Measurements from ENCODE around the gene CHD6.

CHD6 gene

GRCh38 chr20:41508335-41508734 is 109.8 kb downstream of the CHD6 start:
- no peak for ATAC-seq
- TF ChIP-seq, protein P1, sequence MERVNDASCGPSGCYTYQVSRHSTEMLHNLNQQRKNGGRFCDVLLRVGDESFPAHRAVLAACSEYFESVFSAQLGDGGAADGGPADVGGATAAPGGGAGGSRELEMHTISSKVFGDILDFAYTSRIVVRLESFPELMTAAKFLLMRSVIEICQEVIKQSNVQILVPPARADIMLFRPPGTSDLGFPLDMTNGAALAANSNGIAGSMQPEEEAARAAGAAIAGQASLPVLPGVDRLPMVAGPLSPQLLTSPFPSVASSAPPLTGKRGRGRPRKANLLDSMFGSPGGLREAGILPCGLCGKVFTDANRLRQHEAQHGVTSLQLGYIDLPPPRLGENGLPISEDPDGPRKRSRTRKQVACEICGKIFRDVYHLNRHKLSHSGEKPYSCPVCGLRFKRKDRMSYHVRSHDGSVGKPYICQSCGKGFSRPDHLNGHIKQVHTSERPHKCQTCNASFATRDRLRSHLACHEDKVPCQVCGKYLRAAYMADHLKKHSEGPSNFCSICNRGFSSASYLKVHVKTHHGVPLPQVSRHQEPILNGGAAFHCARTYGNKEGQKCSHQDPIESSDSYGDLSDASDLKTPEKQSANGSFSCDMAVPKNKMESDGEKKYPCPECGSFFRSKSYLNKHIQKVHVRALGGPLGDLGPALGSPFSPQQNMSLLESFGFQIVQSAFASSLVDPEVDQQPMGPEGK (CRISPR knock-in tag; IDR thresholded peaks at IDR 0.05; ENCODE audit: borderline replicate concordance), result no peak
- TF ChIP-seq RARB (CRISPR knock-in tag; IDR thresholded peaks at IDR 0.05), result no peak
- TF ChIP-seq SNAI2 (CRISPR knock-in tag; IDR thresholded peaks at IDR 0.05), result no peak
- TF ChIP-seq, protein P2, sequence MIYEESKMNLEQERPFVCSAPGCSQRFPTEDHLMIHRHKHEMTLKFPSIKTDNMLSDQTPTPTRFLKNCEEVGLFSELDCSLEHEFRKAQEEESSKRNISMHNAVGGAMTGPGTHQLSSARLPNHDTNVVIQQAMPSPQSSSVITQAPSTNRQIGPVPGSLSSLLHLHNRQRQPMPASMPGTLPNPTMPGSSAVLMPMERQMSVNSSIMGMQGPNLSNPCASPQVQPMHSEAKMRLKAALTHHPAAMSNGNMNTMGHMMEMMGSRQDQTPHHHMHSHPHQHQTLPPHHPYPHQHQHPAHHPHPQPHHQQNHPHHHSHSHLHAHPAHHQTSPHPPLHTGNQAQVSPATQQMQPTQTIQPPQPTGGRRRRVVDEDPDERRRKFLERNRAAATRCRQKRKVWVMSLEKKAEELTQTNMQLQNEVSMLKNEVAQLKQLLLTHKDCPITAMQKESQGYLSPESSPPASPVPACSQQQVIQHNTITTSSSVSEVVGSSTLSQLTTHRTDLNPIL (CRISPR knock-in tag; IDR thresholded peaks at IDR 0.05; ENCODE audit: low read depth), result no peak
- no peak for TF ChIP-seq ZNF565 (CRISPR knock-in tag; conservative IDR thresholded peaks at IDR 0.05; ENCODE audit: low read depth)
- TF ChIP-seq ZFP30 (CRISPR knock-in tag; IDR thresholded peaks at IDR 0.05), result no peak
- TF ChIP-seq GLIS3 (CRISPR knock-in tag; IDR thresholded peaks at IDR 0.05), result no peak
- no peak for TF ChIP-seq PPARA (CRISPR knock-in tag; IDR thresholded peaks at IDR 0.05; ENCODE audit: borderline replicate concordance)
- TF ChIP-seq ZC3H10 (CRISPR knock-in tag; IDR thresholded peaks at IDR 0.05), result no peak

DNA sequence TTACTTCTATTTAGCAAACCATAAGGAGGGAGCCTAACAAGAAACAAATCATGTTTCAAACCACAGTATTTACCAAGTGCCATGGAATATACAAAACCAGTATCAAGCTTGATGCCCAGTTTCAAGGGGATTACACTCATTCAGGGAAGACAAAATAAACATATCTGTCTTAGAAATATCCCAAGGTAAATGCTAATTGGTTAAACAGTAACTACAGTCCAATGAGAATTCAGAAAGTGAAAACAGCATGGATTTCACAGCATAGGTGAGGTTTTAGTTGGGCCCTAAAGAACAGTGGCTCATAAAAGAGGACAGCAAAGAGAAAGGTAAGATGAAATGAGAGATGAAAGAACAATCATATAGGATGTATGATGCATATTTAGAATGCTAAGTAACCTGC is 110.3 kb downstream of the CHD6 start:
- no peak for ATAC-seq

More for the DNA sequence above, 110.3 kb downstream of the CHD6 start:
- no peak for TF ChIP-seq BACH2 (CRISPR knock-in tag; IDR thresholded peaks at IDR 0.05; ENCODE audit: borderline replicate concordance)
- TF ChIP-seq, protein P3, sequence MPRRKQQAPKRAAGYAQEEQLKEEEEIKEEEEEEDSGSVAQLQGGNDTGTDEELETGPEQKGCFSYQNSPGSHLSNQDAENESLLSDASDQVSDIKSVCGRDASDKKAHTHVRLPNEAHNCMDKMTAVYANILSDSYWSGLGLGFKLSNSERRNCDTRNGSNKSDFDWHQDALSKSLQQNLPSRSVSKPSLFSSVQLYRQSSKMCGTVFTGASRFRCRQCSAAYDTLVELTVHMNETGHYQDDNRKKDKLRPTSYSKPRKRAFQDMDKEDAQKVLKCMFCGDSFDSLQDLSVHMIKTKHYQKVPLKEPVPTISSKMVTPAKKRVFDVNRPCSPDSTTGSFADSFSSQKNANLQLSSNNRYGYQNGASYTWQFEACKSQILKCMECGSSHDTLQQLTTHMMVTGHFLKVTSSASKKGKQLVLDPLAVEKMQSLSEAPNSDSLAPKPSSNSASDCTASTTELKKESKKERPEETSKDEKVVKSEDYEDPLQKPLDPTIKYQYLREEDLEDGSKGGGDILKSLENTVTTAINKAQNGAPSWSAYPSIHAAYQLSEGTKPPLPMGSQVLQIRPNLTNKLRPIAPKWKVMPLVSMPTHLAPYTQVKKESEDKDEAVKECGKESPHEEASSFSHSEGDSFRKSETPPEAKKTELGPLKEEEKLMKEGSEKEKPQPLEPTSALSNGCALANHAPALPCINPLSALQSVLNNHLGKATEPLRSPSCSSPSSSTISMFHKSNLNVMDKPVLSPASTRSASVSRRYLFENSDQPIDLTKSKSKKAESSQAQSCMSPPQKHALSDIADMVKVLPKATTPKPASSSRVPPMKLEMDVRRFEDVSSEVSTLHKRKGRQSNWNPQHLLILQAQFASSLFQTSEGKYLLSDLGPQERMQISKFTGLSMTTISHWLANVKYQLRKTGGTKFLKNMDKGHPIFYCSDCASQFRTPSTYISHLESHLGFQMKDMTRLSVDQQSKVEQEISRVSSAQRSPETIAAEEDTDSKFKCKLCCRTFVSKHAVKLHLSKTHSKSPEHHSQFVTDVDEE (CRISPR knock-in tag; IDR thresholded peaks at IDR 0.05), result no peak
- TF ChIP-seq, protein P1 (CRISPR knock-in tag; IDR thresholded peaks at IDR 0.05; ENCODE audit: borderline replicate concordance), result no peak
- TF ChIP-seq ISL1 (CRISPR knock-in tag; IDR thresholded peaks at IDR 0.05), result no peak
- no peak for TF ChIP-seq ARNTL (CRISPR knock-in tag; IDR thresholded peaks at IDR 0.05; ENCODE audit: borderline replicate concordance, low read depth)
- no peak for TF ChIP-seq CSRNP3 (CRISPR knock-in tag; IDR thresholded peaks at IDR 0.05)
- no peak for TF ChIP-seq ZNF565 (CRISPR knock-in tag; conservative IDR thresholded peaks at IDR 0.05; ENCODE audit: low read depth)
- TF ChIP-seq, protein P4, sequence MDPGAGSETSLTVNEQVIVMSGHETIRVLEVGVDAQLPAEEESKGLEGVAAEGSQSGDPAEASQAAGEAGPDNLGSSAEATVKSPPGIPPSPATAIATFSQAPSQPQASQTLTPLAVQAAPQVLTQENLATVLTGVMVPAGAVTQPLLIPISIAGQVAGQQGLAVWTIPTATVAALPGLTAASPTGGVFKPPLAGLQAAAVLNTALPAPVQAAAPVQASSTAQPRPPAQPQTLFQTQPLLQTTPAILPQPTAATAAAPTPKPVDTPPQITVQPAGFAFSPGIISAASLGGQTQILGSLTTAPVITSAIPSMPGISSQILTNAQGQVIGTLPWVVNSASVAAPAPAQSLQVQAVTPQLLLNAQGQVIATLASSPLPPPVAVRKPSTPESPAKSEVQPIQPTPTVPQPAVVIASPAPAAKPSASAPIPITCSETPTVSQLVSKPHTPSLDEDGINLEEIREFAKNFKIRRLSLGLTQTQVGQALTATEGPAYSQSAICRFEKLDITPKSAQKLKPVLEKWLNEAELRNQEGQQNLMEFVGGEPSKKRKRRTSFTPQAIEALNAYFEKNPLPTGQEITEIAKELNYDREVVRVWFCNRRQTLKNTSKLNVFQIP (CRISPR knock-in tag; IDR thresholded peaks at IDR 0.05; ENCODE audit: borderline replicate concordance, low read depth), result no peak
- TF ChIP-seq TOX (CRISPR knock-in tag; IDR thresholded peaks at IDR 0.05; ENCODE audit: borderline replicate concordance), result no peak
- TF ChIP-seq GLIS3 (CRISPR knock-in tag; IDR thresholded peaks at IDR 0.05), result no peak
- no peak for TF ChIP-seq RARB (CRISPR knock-in tag; IDR thresholded peaks at IDR 0.05)
- TF ChIP-seq CSDC2 (CRISPR knock-in tag; IDR thresholded peaks at IDR 0.05), result no peak
